ENCODE measurements around the gene GPHN. TPM values are rescaled to one million over a fixed set of nuclear protein-coding genes. Genes with fewer than 3 reads are reported as not detected.

GPHN gene
- total RNA-seq, 4 donors from 2014 or later: 9.1 to 21.1 (median 15.9) TPM

DNA sequence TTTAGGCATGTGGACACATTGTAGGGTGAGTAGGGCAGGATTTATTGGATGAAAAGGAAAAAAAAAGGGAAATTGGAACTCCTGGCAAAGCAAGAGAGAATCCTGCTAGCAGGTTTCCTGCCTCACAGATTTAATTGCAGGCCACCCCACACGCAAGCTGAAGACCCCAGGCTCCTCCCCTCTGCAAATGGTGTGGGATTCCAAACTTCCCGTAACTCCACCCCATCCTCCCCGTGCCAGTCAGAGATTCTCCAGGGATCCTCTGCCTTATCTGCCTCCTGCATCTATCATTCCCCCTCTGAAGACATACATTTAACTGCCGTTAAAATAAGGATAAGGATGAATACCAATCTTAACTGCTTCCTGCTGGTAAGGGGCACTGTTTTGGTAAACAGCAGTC, 431.5 kb downstream of the GPHN start:
- Histone ChIP-seq H3K9me3 (peaks cover 0 to 42% (median 29%) of the 10 kb centered on the region in 4 donors), H3K36me3 (peaks cover 4 to 60% (median 35%) of the 10 kb centered on the region in 4 donors), H3K4me1 (no peaks in the 10 kb centered on the region), H3K27ac (replicated peaks in 1 of 4) (no peak overlapping the region), H3K27me3 (no peaks in the 10 kb centered on the region), H3K4me3 (no peak overlapping the region)
- 73% methylated on average over 4 of the region's 4 CpGs for whole genome bisulfite sequencing
- TF ChIP-seq POLR2AphosphoS5 (IDR thresholded peaks at IDR 0.05) (no peak), POLR2A (IDR thresholded peaks at IDR 0.05; ENCODE audit: low read depth) (no peak), EP300 (IDR thresholded peaks at IDR 0.05) (no peak)
- TF ChIP-seq, protein P1, sequence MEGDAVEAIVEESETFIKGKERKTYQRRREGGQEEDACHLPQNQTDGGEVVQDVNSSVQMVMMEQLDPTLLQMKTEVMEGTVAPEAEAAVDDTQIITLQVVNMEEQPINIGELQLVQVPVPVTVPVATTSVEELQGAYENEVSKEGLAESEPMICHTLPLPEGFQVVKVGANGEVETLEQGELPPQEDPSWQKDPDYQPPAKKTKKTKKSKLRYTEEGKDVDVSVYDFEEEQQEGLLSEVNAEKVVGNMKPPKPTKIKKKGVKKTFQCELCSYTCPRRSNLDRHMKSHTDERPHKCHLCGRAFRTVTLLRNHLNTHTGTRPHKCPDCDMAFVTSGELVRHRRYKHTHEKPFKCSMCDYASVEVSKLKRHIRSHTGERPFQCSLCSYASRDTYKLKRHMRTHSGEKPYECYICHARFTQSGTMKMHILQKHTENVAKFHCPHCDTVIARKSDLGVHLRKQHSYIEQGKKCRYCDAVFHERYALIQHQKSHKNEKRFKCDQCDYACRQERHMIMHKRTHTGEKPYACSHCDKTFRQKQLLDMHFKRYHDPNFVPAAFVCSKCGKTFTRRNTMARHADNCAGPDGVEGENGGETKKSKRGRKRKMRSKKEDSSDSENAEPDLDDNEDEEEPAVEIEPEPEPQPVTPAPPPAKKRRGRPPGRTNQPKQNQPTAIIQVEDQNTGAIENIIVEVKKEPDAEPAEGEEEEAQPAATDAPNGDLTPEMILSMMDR (IDR thresholded peaks at IDR 0.05): no peak
- no peak for DNase-seq (ENCODE audit: extremely low spot score)
- intact Hi-C loops (cut with DNase I): no loop called here

DNA sequence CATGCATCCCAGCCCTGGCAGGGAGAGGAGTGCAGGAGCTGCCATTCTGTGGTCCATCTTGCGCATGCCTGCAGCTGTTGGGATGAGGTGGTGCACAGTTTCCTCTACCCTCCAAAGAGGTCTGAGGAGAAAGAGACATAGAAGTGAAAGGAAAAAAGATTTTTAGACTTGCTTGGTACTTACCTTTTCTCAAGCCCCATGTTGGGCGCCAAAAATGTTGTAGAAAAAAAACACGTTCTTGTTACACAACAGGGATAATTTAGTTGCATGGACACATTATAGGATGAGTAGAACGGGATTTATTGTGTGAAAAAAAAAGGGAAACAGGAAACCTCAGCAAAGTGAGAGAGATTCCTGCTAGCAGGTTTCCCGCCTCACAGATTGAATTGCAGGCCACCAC, 436.9 kb downstream of the GPHN start:
- peaks cover 0 to 64% (median 62%) of the 10 kb centered on the region in 4 donors for H3K9me3 ChIP-seq
- intact Hi-C loops (cut with DNase I): no loop called here

DNA sequence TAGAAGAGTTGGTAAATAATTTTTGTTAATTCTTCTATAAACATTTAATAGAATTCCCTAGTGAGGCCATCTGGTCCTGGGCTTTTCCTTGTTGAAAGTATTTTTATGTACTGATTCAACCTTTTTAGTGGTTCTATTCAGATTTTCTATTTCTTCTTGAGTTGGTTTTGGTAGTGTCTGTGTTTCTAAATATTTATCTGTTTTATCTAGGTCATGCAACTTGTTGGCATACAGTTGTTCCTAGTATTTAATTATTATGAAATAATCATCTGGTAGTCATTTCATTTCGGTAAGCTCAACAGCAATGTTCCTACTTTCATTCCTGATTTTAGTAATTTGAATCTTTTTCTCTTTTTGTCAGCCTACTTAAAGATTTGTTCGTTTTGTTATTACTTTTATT, 447.2 kb downstream of the GPHN start:
- Histone ChIP-seq H3K27ac (replicated peaks in 1 of 4) (no peak overlapping the region), H3K36me3 (peaks cover 0 to 17% (median 2%) of the 10 kb centered on the region in 4 donors), H3K27me3 (no peaks in the 10 kb centered on the region), H3K4me1 (no peaks in the 10 kb centered on the region), H3K4me3 (no peak overlapping the region), H3K9me3 (peaks cover 0 to 18% (median 14%) of the 10 kb centered on the region in 4 donors)
- intact Hi-C loops (cut with DNase I): no loop called here
- DNase-seq (ENCODE audit: extremely low spot score): no peak
- TF ChIP-seq POLR2AphosphoS5 (IDR thresholded peaks at IDR 0.05): no peak
- TF ChIP-seq EP300 (IDR thresholded peaks at IDR 0.05): no peak
- no peak for TF ChIP-seq POLR2A (IDR thresholded peaks at IDR 0.05; ENCODE audit: low read depth)
- TF ChIP-seq, protein P1 (IDR thresholded peaks at IDR 0.05): no peak
- WGBS: 77% methylated on average over 2 of the region's 2 CpGs

More for the DNA sequence above, 436.9 kb downstream of the GPHN start:
- no peaks in the 10 kb centered on the region for H3K27me3 ChIP-seq
- peaks cover 17 to 56% (median 45%) of the 10 kb centered on the region in 4 donors for H3K36me3 ChIP-seq
- H3K4me3 ChIP-seq: no peak overlapping the region
- no peaks in the 10 kb centered on the region for H3K4me1 ChIP-seq
- H3K27ac ChIP-seq (replicated peaks in 1 of 4): no peak overlapping the region
- 97% methylated on average over 5 of the region's 5 CpGs for WGBS
- TF ChIP-seq, protein P1 (IDR thresholded peaks at IDR 0.05): no peak
- TF ChIP-seq POLR2AphosphoS5 (IDR thresholded peaks at IDR 0.05): no peak
- no peak for TF ChIP-seq POLR2A (IDR thresholded peaks at IDR 0.05; ENCODE audit: low read depth)
- no peak for TF ChIP-seq EP300 (IDR thresholded peaks at IDR 0.05)
- no peak for DNase-seq (ENCODE audit: extremely low spot score)

DNA sequence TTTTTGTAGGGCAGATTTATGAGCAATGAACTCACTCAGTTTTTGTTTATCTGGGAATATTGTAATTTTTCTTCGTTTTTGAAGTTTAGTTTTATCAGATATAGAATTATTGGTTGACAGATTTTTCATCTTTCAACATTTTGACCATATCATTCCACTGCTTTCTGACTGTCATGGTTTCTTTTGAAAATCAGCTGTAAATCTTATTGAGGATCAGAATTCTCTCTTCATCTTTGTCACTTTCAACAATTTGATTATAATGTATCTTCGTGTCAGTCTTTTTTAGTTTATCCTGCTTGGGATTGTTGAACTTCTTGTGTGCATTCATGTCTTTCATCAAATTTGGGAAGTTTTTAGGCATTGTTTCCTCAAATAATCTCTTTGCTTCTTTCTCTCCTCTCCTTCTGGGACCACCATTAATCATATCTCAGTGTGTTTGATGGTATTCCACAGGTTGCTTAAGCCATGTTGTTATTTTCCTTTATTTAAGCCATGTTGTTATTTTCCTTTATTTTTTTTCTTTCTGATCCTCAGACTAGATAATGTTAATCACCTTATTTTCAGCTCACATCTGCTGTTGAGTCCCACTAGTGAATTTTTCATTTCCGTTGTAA, 451.6 kb downstream of the GPHN start:
- Histone ChIP-seq H3K4me3 (no peak overlapping the region), H3K4me1 (no peaks in the 10 kb centered on the region), H3K27me3 (no peaks in the 10 kb centered on the region), H3K27ac (replicated peaks in 1 of 4) (no peak overlapping the region), H3K9me3 (peaks cover 0 to 15% (median 14%) of the 10 kb centered on the region in 4 donors), H3K36me3 (peaks cover 0 to 5% (median 3%) of the 10 kb centered on the region in 4 donors)
- TF ChIP-seq, protein P1 (IDR thresholded peaks at IDR 0.05): no peak
- DNase-seq (ENCODE audit: extremely low spot score): no peak
- 82% methylated on average over 3 of the region's 3 CpGs for WGBS
- intact Hi-C loops (cut with DNase I): no loop called here

DNA sequence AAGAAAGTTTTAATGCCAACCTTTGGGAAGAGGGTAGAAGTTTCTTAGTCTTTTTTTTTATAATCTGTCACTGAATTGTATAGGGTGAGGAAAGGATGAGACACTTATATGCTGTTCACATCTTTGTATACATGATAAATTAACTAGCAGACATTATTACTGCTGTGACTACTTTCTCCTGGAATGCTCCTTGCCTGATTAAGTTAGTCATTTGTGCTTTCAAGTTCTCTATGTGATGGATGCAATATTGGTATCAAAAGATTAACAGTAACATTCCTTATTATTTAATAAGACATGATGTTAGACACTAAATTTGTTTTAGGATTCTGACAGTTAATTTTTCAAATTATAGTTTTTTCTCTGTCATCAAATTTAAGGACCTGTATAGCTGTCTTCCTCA, 457.9 kb downstream of the GPHN start:
- Histone ChIP-seq H3K4me1 (no peaks in the 10 kb centered on the region), H3K27me3 (no peaks in the 10 kb centered on the region), H3K27ac (replicated peaks in 1 of 4) (no peak overlapping the region), H3K36me3 (peaks cover 0 to 11% (median 7%) of the 10 kb centered on the region in 4 donors), H3K4me3 (no peak overlapping the region), H3K9me3 (no peaks in the 10 kb centered on the region)
- intact Hi-C loops (cut with DNase I): no loop called here
- no peak for DNase-seq (ENCODE audit: extremely low spot score)
- TF ChIP-seq POLR2A (IDR thresholded peaks at IDR 0.05; ENCODE audit: low read depth): no peak
- TF ChIP-seq, protein P1 (IDR thresholded peaks at IDR 0.05): no peak
- TF ChIP-seq EP300 (IDR thresholded peaks at IDR 0.05): no peak
- TF ChIP-seq POLR2AphosphoS5 (IDR thresholded peaks at IDR 0.05): no peak

Data from esophagus muscularis mucosa (tissue), 4 donors.